H1 (cell line): ENCODE results near the gene IQGAP1. TPM values are rescaled to one million over a fixed set of nuclear protein-coding genes. Genes with fewer than 3 reads are reported as not detected.

Experiments
- CTCF ChIA-PET: fragments of 300-600 bp; sonication (Branson Sonifier 250); formaldehyde crosslinking; loops from one replicate; lab custom pipeline; 2021; ENCODE audit not compliant: partially characterized antibody; lab: Charles Lee
- POLR2A ChIA-PET: fragments of 300-600 bp; sonication (Branson Sonifier 250); formaldehyde crosslinking; loops from one replicate; lab custom pipeline; 2021; ENCODE audit warnings: inconsistent platforms; ENCODE audit not compliant: partially characterized antibody; lab: Charles Lee
- DNase-seq, 2 experiments: peaks; one replicate each; pipeline versions ENCODE4 v3.0.0 to v3.0.0-alpha.2; 2010 to 2022; ENCODE audit warnings: low spot score in 2 of 2, low read depth in 1 of 2, mixed read lengths in 1 of 2
- FAIRE-seq: peaks from 2 replicates; lab custom pipeline; 2011; peaks lifted over from hg19 to GRCh38; lab: Jason Lieb, UNC
- H2AFZ ChIP-seq: 2 replicates; pipeline ENCODE4 v1.8.1; 2012; ENCODE audit warnings: low read length, inconsistent platforms
- H2AK5ac ChIP-seq: 2 replicates; pipeline ENCODE4 v1.6.1; 2013; ENCODE audit warnings: low read depth, low read length
- H2BK120ac ChIP-seq: replicated peaks from 2 replicates; pipeline ENCODE3; 2013; ENCODE audit warnings: low read depth, low read length, inconsistent platforms
- H2BK12ac ChIP-seq: 2 replicates; pipeline ENCODE4 v1.6.1; 2013; ENCODE audit warnings: low read depth, low read length
- H2BK15ac ChIP-seq: 2 replicates; pipeline ENCODE4 v1.6.1; 2013; ENCODE audit warnings: low read length
- H2BK20ac ChIP-seq: 2 replicates; pipeline ENCODE4 v1.6.1; 2013; ENCODE audit warnings: low read length
- H2BK5ac ChIP-seq: 2 replicates; pipeline ENCODE4 v1.6.1; 2013; ENCODE audit warnings: low read depth, low read length
- H3K14ac ChIP-seq: 2 replicates; pipeline ENCODE4 v1.6.1; 2013; ENCODE audit warnings: inconsistent platforms; ENCODE audit not compliant: insufficient read length
- H3K18ac ChIP-seq: 2 replicates; pipeline ENCODE4 v1.6.1; 2013; ENCODE audit warnings: low read length; ENCODE audit errors: extremely low read depth
- H3K23ac ChIP-seq: 2 replicates; pipeline ENCODE4 v1.6.1; 2013; ENCODE audit warnings: inconsistent platforms; ENCODE audit not compliant: insufficient read length
- H3K23me2 ChIP-seq: 2 replicates; pipeline ENCODE4 v1.6.1; 2013; ENCODE audit warnings: low read depth, low read length
- H3K27ac ChIP-seq: 2 replicates; pipeline ENCODE4 v1.6.1; 2011; ENCODE audit warnings: low read depth, low read length, inconsistent platforms
- H3K27me3 ChIP-seq, 4 experiments: replicated peaks in 1 of 4; 1 replicate in 1 of 4; 2 replicates in 3 of 4; pipeline versions ENCODE4 v1.6.1 to v1.8.1; 2011 to 2013; ENCODE audit warnings: low read length in 3 of 4, mild to moderate bottlenecking in 3 of 4, inconsistent platforms in 2 of 4, mixed read lengths in 2 of 4, moderate library complexity in 1 of 4; ENCODE audit not compliant: control insufficient read depth in 3 of 4, insufficient read depth in 3 of 4; ENCODE audit errors: extremely low read depth in 1 of 4
- H3K36me3 ChIP-seq, 4 experiments: 2 replicates each; pipeline versions ENCODE4 v1.6.1 to v1.8.1; 2011 to 2013; ENCODE audit warnings: mild to moderate bottlenecking in 4 of 4, low read length in 3 of 4, moderate library complexity in 2 of 4, control low read depth in 1 of 4, inconsistent platforms in 1 of 4; ENCODE audit not compliant: insufficient read depth in 4 of 4, control insufficient read depth in 2 of 4
- H3K4ac ChIP-seq: replicated peaks from 2 replicates; pipeline ENCODE3; 2013; ENCODE audit warnings: low read length, low read depth, mixed read lengths, inconsistent platforms; ENCODE audit not compliant: insufficient read length
- H3K4me1 ChIP-seq, 4 experiments: replicated peaks in 1 of 4; 1 replicate in 1 of 4; 2 replicates in 3 of 4; pipeline versions ENCODE4 v1.6.1 to v1.8.1; 2011 to 2013; ENCODE audit warnings: low read length in 3 of 4, inconsistent platforms in 2 of 4, mixed read lengths in 1 of 4; ENCODE audit not compliant: insufficient read depth in 4 of 4, control insufficient read depth in 3 of 4
- H3K4me2 ChIP-seq, 2 experiments: 2 replicates each; pipeline versions ENCODE4 v1.6.1 to v1.8.1; 2011 to 2013; ENCODE audit warnings: low read depth in 2 of 2, low read length in 2 of 2, control low read depth in 1 of 2, inconsistent platforms in 1 of 2, mild to moderate bottlenecking in 1 of 2; ENCODE audit not compliant: insufficient read depth in 1 of 2
- H3K4me3 ChIP-seq, 4 experiments: fragments of 200-600, 300-600 bp in 1 of 4; sonication (generic), shearing (Covaris generic), sonication (Bioruptor Twin) in 1 of 4; 2 replicates each; pipeline versions ENCODE4 v1.5.1 to v1.8.1; 2011 to 2016; ENCODE audit warnings: low read length in 4 of 4, low read depth in 3 of 4, control low read depth in 2 of 4, inconsistent platforms in 2 of 4, mild to moderate bottlenecking in 2 of 4, mixed read lengths in 1 of 4, moderate library complexity in 1 of 4; ENCODE audit not compliant: insufficient read depth in 2 of 4; ENCODE audit errors: extremely low read depth in 1 of 4
- H3K56ac ChIP-seq: replicated peaks from 2 replicates; pipeline ENCODE3; 2013; ENCODE audit warnings: low read depth, mild to moderate bottlenecking, mixed read lengths, low read length, inconsistent platforms; ENCODE audit not compliant: insufficient read length
- H3K79me1 ChIP-seq: 2 replicates; pipeline ENCODE4 v1.6.1; 2013; ENCODE audit warnings: low read depth, low read length, control low read depth
- H3K79me2 ChIP-seq, 2 experiments: 2 replicates each; pipeline versions ENCODE4 v1.6.1 to v1.8.1; 2012 to 2013; ENCODE audit warnings: low read length in 2 of 2, mild to moderate bottlenecking in 2 of 2, inconsistent platforms in 1 of 2; ENCODE audit not compliant: insufficient read depth in 2 of 2, control insufficient read depth in 1 of 2
- H3K9ac ChIP-seq, 4 experiments: replicated peaks in 1 of 4; 1 replicate in 1 of 4; 2 replicates in 3 of 4; pipeline versions ENCODE4 v1.6.1 to v1.8.1; 2011 to 2013; ENCODE audit warnings: low read depth in 3 of 4, low read length in 3 of 4, control low read depth in 2 of 4, mild to moderate bottlenecking in 2 of 4, moderate library complexity in 2 of 4, inconsistent platforms in 1 of 4; ENCODE audit errors: extremely low read depth in 1 of 4
- H3K9me3 ChIP-seq, 2 experiments: 2 replicates each; pipeline versions ENCODE4 v1.6.1 to v1.8.1; 2012 to 2013; ENCODE audit warnings: mild to moderate bottlenecking in 2 of 2, moderate library complexity in 2 of 2, control low read depth in 1 of 2, inconsistent platforms in 1 of 2, low read depth in 1 of 2, low read length in 1 of 2, mixed read lengths in 1 of 2; ENCODE audit not compliant: insufficient read depth in 2 of 2
- H4K20me1 ChIP-seq, 2 experiments: replicated peaks in 1 of 2; 2 replicates each; pipeline versions ENCODE3 to v1.8.1; 2011 to 2013; ENCODE audit warnings: inconsistent platforms in 2 of 2, low read length in 2 of 2, mild to moderate bottlenecking in 1 of 2; ENCODE audit not compliant: insufficient read depth in 2 of 2, control insufficient read depth in 1 of 2
- H4K5ac ChIP-seq: 2 replicates; pipeline ENCODE4 v1.6.1; 2013; ENCODE audit warnings: low read length, low read depth, mixed read lengths, inconsistent platforms; ENCODE audit not compliant: insufficient read length
- H4K8ac ChIP-seq: 2 replicates; pipeline ENCODE4 v1.8.0; 2013; ENCODE audit warnings: mild to moderate bottlenecking, moderate library complexity, low read length, inconsistent platforms; ENCODE audit not compliant: insufficient read depth; ENCODE audit errors: extremely low read depth
- H4K91ac ChIP-seq: replicated peaks from 2 replicates; pipeline ENCODE3; 2013; ENCODE audit warnings: low read length, mixed read lengths, inconsistent platforms; ENCODE audit not compliant: insufficient read length
- BCL11A ChIP-seq, 2 experiments: IDR thresholded peaks; one replicate each; pipeline ENCODE4 v1.6.1; 2011; ENCODE audit warnings: low read depth in 2 of 2, low read length in 2 of 2, mild to moderate bottlenecking in 2 of 2
- CHD2 ChIP-seq: IDR thresholded peaks from 2 replicates; pipeline ENCODE4 v1.6.1; 2012; ENCODE audit warnings: low read length, improper control_type of control experiment
- EZH2 ChIP-seq: fragments of 200-600 bp; sonication (generic); IDR thresholded peaks from 2 replicates; pipeline ENCODE4 v1.7.1; 2012; ENCODE audit warnings: low read depth, mild to moderate bottlenecking, moderate library complexity, low read length, inconsistent platforms; ENCODE audit not compliant: severe bottlenecking
- FOSL1 ChIP-seq: IDR thresholded peaks from 2 replicates; pipeline ENCODE4 v1.6.1; 2011; ENCODE audit warnings: mild to moderate bottlenecking, low read depth, low read length, moderate library complexity; ENCODE audit not compliant: insufficient read depth
- RBBP5 ChIP-seq: IDR thresholded peaks from 2 replicates; pipeline ENCODE4 v1.7.1; 2012; ENCODE audit warnings: low read depth, mild to moderate bottlenecking, inconsistent platforms, low read length, moderate library complexity, borderline replicate concordance
- RXRA ChIP-seq: IDR thresholded peaks from 2 replicates; pipeline ENCODE4 v1.6.1; 2011; ENCODE audit warnings: low read depth, mild to moderate bottlenecking, low read length, moderate library complexity; ENCODE audit not compliant: insufficient read depth
- SIX5 ChIP-seq: IDR thresholded peaks from 2 replicates; pipeline ENCODE4 v1.6.1; 2011; ENCODE audit warnings: mild to moderate bottlenecking, low read depth, low read length
- SP2 ChIP-seq: IDR thresholded peaks from 2 replicates; pipeline ENCODE4 v1.6.1; 2012; ENCODE audit warnings: mild to moderate bottlenecking, low read length, inconsistent platforms
- SP4 ChIP-seq: IDR thresholded peaks from 2 replicates; pipeline ENCODE4 v1.6.1; 2012; ENCODE audit warnings: low read length, inconsistent platforms
- YY1 ChIP-seq: IDR thresholded peaks from 2 replicates; pipeline ENCODE4 v1.6.1; 2011; ENCODE audit warnings: low read depth, mild to moderate bottlenecking, low read length
- WGBS, 2 experiments: shearing (Covaris generic) in 1 of 2; methylation state at CpG; one replicate each; pipeline versions ENCODE4 v1.1.6 to v1.1.7; 2013 to 2015; ENCODE audit warnings: low lambda C conversion rate in 2 of 2, mixed read lengths in 2 of 2, inconsistent platforms in 1 of 2, low coverage in 1 of 2, missing lambda C conversion rate in 1 of 2; ENCODE audit not compliant: insufficient replicate concordance in 2 of 2, insufficient coverage in 1 of 2, insufficient read length in 1 of 2; ENCODE audit errors: extremely low coverage in 1 of 2, missing lambda C conversion rate in 1 of 2; 5-methylcytosine and 5-hydroxymethylcytosine counted together
- polyA plus RNA-seq, 7 experiments: library from polyadenylated mRNA; depleted of rRNA in 3 of 7; stranded (reverse) in 5 of 7; unstranded in 2 of 7; fragments of >200 nt in 5 of 7; fragments of 200-250 nt in 2 of 7; gene quantifications; 1 replicate in 5 of 7; 2 replicates in 1 of 7; 4 replicates in 1 of 7; pipeline versions ENCODE4 v1.2.1 to v1.2.3, GENCODE V29; 2011 to 2013; ENCODE audit warnings: missing spikeins in 2 of 7, mixed read lengths in 2 of 7
- total RNA-seq: library from RNA; stranded (reverse); fragmentation: NEBNext Ultra II Directional; extraction: Animal tissue kit (Norgen Biotek cat#: 25700); gene quantifications from 2 replicates; pipeline ENCODE4 v1.2.1, GENCODE V29; 2021
- TF ChIP-seq, protein P1 (sequence below), 3 experiments: IDR thresholded peaks; 1 replicate in 2 of 3; 2 replicates in 1 of 3; pipeline versions ENCODE4 v1.5.1 to v1.6.1; 2011; ENCODE audit warnings: low read length in 3 of 3, mild to moderate bottlenecking in 3 of 3, inconsistent platforms in 2 of 3, low read depth in 1 of 3, moderate library complexity in 1 of 3; ENCODE audit not compliant: insufficient read depth in 1 of 3; ENCODE audit errors: control extremely low read depth in 1 of 3

IQGAP1 gene
- total and polyA plus RNA-seq, 2 of the 8 experiments (the other 6 are each of a cell fraction or from before 2014, with no cell fraction given), result 56.0 to 138 TPM

GRCh38 chr15:90349072-90349471, 39.0 kb upstream of the IQGAP1 start:
- Histone ChIP-seq H3K9ac (no peak overlapping the region; a peak in 1 of 7 replicates), H3K4ac (no peak overlapping the region), H3K4me3 (no peak overlapping the region), H3K14ac (no peak overlapping the region), H3K23ac (no peak overlapping the region), H2BK5ac (no peak overlapping the region), H3K18ac (no peak overlapping the region), H2BK20ac (no peak overlapping the region), H2BK12ac (no peak overlapping the region), H2AFZ (no peak overlapping the region), H3K9me3 (no peaks in the 10 kb centered on the region), H4K20me1 (no peaks in the 10 kb centered on the region), H3K4me2 (no peak overlapping the region), H4K91ac (no peak overlapping the region), H3K27ac (no peak overlapping the region), H4K8ac (no peak overlapping the region), H3K36me3 (no peaks in the 10 kb centered on the region), H3K4me1 (no peaks in the 10 kb centered on the region; a peak in 1 of 7 replicates), H2BK15ac (no peak overlapping the region), H3K23me2 (peaks cover 8% of the 10 kb centered on the region; the same call in 1 of the 2 replicates), H2AK5ac (no peak overlapping the region), H3K27me3 (no peaks in the 10 kb centered on the region), H3K79me2 (no peaks in the 10 kb centered on the region), H2BK120ac (no peak overlapping the region), H4K5ac (no peak overlapping the region), H3K56ac (no peak overlapping the region), H3K79me1 (no peaks in the 10 kb centered on the region)
- DNase-seq (no peak), FAIRE-seq (no peak)
- 96% methylated on average over 21 of the region's 21 CpGs; no CpG with 5 or more reads in 1 of the 2 experiments for WGBS, 2 experiments
- TF ChIP-seq EZH2 (no peak), SP4 (no peak), RXRA (no peak), BCL11A (IDR thresholded peaks at IDR 0.05; ENCODE audit: low read depth in 2 of 2, low read length in 2 of 2) (no peak), FOSL1 (no peak), SP2 (no peak), RBBP5 (no peak), CHD2 (no peak), SIX5 (no peak), YY1 (no peak)
- TF ChIP-seq, protein P1, sequence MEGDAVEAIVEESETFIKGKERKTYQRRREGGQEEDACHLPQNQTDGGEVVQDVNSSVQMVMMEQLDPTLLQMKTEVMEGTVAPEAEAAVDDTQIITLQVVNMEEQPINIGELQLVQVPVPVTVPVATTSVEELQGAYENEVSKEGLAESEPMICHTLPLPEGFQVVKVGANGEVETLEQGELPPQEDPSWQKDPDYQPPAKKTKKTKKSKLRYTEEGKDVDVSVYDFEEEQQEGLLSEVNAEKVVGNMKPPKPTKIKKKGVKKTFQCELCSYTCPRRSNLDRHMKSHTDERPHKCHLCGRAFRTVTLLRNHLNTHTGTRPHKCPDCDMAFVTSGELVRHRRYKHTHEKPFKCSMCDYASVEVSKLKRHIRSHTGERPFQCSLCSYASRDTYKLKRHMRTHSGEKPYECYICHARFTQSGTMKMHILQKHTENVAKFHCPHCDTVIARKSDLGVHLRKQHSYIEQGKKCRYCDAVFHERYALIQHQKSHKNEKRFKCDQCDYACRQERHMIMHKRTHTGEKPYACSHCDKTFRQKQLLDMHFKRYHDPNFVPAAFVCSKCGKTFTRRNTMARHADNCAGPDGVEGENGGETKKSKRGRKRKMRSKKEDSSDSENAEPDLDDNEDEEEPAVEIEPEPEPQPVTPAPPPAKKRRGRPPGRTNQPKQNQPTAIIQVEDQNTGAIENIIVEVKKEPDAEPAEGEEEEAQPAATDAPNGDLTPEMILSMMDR (IDR thresholded peaks at IDR 0.05; ENCODE audit: control extremely low read depth in 1 of 3, insufficient read depth in 1 of 3, low read depth in 1 of 3, low read length in 3 of 3), result no peak
- ChIA-PET CTCF (interaction anchor here (0.6 to 1.7 kb wide), 4 partner anchors 13 to 114 kb away, joined by 3 to 6 read pairs (median 4); no protein-coding TSS in a partner anchor), POLR2A (interaction anchor here (1.5 kb wide), 1 partner anchor 77 kb away, joined by 3 read pairs; no protein-coding TSS in a partner anchor)
